Superior temporal gyrus (tissue), 1 donor: ENCODE data around the gene SWT1.
A peak's percentile ranks its signal among the peaks of the same experiment; 100 is the strongest.

ENCODE experiments used
- DNase-seq: peaks from one replicate; pipeline ENCODE4 v3.0.0-alpha.2; 2016; ENCODE audit errors: extremely low spot score

The SWT1 gene

DNA sequence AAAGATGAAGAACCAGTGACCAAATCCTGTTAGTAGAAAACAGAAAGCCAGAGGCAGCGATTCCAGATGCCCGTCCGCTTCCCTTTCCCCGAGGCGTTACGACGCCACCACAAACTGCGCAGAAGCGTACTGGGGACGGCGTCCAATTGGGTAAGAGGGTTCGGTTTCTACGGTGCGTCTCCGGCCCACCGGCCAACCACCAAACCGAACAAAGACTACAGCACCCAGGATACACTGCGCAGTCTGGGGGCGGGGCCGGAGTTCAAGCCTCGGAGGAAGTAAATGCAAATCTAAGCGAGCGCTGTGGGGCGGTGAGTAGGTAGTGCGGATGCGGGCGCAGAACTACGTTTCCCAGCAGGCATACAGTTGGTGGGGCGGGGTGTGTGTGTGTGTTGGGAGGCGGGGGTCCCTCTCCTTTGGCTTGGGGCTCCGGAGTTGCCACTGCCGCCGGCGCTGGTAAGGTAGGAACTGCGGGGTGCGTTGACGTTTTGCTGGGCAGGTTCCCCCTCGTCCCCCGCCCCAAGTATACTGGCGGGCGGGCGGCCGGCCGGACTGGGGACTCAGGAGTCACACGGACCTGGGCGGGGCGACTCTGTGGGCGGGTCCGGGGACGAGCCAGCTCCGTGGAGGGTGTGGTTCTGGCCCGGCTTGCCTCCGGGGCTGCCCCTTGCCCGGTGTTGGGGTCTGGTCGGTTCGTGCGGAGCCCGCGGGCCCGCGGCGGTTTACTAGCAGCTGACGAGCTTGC lies at the start of gene SWT1, which contains the start of gene TRMT1L:
Gene SWT1 (plus strand): TSS at position 314 of the 745 bp plus-strand sequence. CDS start 3,675 bp downstream, outside the sequence.
Gene TRMT1L (minus strand): TSS at position 100 of the 745 bp plus-strand sequence. CDS start 241 bp downstream, outside the sequence.
- DNase-seq: peak; percentile 99

- DNase-seq: no peak
These were observed 48.6 kb upstream of the SWT1 start for GRCh38 chr1:185108321-185108720.

DNA sequence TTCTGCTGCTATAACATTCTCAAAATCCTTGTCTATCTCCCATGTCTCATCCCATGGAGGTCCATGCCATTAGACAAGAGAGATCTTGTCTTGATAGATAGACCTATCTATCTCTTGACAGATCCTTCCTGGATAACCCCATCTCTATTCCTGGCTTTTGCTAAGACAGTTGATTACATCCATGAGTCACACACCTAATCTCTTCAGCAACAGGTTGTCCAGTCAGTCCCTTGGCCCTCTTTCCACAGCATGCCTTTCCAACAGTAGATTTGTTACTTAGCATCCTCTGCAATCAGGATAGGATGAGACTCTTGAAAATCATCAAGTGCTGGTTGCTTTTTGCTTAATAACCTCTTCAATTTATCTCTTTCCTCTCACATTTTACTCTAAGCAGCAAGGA lies 46.8 kb upstream of the SWT1 start:
- DNase-seq: no peak

DNA sequence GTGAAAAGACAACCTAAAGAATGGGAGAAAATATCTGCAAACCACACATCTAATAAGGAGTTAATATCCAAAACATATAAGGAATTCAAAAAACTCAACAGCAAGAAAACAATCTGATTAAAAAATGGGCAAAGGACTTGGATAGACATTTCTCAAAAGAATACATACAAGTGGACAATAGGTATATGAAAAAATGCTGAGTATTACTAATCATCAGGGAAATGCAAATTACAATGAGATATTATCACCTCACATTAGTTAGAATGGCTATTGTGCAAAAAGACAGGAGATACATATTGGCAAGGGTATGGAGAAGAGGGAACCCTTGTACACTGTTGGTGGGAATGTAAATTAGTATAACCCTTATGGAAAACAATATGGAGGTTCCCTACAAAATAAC lies 45.1 kb upstream of the SWT1 start:
- no peak for DNase-seq

GRCh38 chr1:185112356-185112755 lies 44.6 kb upstream of the SWT1 start:
- DNase-seq: no peak

- DNase-seq: no peak
These were observed 27.3 kb upstream of the SWT1 start for GRCh38 chr1:185129708-185130107.

GRCh38 chr1:185132534-185132933 lies 24.4 kb upstream of the SWT1 start:
- no peak for DNase-seq

DNA sequence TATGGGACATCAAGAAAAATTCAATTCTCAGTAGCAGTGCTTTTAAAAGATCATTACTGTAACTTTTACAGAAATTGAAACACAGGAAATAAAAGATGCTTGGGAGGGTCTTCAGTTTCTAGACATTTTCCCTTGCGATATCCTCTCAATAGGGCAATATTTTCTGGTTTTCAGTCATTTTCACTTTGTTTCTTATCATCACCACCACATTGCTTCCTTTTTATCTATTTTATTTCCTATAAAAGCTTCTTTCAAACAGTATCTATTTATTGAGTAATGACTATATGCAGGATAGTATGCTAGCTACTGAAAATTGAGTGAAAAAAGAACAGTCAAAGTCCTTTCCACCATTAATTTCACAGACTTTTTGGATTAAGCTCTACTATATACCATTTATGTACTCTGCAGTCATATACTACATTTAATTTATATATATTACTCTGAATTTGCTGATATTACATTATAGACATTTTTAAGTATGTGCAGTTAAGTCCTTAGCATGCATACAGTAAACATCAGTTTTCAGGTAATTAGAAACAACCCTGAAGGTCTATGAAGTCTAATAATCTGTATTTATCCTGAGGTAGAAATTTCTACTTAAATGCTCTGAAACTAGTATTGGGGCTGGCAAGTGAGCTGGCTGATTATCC lies 18.9 kb upstream of the SWT1 start:
- DNase-seq: no peak

DNA sequence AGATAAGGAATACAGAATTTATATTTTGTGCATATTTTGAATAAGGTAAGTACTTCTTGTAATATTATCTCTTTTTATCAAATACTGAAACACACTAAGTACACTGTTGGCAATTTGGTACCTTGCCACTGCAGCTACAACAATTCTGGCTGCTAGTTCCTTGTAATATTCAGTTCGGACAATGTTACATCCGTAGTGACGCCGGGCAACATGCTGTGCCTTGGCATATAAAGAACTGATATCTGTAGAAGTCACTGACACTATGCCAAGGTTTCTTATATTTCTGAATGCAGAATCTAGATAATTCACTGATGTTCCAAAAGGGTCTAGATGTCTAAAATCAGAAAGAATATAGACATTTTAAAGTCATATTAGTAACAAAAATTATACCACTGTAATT lies 17.7 kb upstream of the SWT1 start:
- DNase-seq: no peak

DNA sequence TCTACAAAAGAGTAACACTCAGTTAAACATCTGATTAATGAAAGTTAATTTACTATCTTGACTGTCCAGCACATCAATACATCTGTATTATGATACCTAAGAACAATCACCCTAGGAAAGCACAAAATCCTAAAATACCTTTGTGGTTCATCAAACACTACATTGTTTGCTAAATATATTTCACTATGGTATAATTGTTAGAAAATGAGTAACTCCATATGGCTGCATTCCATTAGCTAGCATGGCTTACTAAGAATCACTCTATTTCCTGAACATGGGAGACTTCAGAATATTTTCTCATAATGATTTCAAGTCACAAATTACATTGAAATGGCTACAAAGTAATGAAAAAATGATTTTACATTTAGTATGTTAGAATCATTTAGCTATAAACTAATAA lies 12.7 kb upstream of the SWT1 start:
- DNase-seq: peak; percentile 8

DNA sequence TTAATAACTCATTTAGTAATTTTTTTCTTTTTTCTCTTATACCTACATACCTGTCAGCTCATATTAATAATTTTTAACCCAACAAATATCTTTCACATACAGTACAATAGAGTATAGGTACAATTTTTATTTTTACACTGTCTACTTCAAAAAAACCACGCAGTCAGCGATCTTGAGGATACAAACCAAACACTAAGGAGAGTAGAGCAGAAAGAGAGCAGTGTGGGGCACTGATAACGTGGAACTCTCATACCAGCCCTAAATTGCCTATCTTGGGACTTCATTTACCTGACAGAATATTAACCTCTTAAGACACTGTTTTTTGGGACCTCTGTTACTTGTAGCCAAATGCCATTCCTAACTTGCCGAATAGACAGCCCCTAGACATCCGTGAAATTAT lies 5.8 kb upstream of the SWT1 start:
- no peak for DNase-seq

GRCh38 chr1:185152187-185152767 lies 4.7 kb upstream of the SWT1 start:
- DNase-seq: no peak

DNA sequence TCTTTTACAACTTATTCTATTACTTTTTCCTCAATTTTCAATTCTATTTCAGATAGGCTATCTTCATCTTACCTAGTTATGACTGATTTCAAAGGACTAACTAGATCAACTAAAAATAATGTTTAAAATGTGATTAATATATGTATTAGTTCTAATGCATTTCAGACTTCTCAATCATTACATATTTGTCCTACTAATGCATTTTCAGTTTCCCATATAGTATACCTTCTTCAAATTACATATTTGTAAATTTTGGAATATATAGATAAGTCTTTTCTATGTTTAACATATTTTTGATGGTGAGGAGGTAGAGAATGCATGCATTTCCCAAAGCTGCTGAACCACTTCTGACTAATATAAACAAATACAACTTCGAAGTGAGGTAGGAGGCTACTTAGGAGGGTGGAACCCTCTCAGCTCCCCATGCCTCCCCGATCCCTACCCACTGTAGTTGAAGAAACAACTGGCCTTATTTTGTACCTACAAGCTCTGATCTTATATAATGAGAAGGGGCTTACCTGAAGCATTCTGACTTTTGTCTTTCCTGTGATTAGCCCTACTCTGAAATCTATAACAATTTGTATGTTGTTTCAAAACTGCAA lies 2.0 kb upstream of the SWT1 start:
- no peak for DNase-seq

DNA sequence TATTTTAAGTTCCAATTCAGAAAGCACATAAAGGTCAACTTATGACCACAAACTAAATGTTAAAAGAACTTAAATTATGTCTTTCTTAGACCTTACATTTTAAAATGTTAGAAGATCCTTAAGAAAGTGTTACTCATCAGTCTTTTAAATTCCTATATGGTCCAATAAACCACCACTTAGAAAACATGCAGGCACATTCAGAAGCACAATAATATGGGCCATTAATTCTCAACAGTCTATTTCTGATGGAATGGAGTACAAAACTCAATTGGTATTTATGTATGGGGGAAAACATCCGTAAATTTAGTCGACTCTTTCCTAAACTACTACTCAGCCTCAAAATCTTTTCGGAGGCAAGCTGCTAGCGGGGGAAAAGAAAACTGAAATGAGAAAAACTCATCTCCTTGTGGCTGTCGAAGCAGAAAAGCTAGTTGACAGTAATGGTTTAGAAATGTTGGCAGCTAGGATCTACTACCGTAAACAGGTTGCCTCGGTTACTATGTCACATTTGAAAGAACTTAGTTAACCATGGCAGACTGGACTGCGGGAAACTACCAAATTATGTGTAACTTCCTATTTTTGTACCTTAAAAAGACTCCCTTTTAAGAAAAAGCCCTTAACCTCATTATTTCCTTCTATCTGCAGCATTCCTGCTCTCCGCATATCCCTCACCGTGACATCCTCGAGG lies 1.2 kb upstream of the SWT1 start:
- DNase-seq: peak; percentile 47

DNA sequence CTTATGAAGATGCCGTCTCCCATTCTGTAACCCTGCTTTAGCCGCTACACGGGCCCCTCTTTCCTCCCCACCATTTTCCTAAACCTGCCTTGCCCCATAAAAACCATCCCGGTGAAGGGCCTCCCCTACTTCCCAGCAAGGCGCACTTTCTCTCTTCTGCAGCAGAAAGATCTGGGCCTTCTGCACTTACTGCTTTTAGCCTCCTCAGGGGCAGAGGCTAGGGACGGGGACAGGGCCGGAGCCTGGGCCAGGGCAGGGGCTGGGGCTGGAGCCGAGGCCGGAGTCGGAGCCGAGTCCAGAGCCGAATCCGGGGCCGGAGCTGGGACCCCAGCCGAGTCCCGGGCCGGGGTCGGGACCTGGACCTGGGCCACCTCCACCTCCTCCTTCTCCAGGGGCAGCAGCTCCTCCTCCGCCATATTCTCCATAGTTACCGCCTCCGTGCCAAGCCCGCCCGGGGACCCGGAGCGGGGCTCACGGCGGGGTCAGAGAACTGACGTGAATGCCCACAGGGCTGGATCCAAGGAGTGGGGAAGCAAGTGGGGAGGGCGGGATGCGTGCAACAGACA lies 596 bp upstream of the SWT1 start:
- DNase-seq: peak; percentile 43

DNA sequence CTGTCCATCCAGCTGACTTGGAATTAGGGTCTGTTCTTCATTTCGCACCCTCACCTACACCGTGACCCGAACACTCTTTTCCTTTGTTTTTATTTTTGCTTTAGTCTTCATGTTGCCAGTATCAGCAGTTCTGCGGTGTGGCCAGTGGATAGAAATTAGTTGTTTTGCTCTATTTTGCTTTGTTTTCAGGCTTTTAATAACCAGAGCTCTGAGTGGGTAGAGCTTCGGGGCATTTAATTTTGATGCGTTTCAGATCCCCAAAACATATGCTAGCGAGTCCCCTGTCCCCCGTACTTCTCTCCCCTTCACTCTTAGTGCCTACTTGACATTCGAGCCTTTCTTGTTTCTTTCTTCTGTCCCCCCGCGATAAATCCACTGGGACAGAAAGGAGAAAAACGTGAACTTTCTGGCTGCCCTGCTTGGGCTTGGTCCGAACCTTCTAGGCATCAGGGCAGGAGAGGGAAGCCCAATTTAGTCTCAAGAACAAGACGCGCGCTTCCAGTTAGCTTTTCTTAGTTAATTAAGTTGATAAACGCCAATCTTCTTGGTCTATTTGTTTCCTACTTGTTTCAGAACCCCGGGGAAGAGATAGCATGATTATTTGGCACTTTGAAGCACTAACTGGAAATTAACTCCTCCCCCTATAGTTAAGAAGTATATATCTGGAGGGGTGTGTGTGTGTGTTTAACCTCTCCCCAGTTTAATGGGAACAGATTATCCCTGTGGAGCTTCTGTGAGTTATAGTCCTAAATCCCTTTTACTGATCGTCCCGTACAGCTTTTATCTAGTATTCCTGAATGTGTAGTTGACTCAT lies 839 bp downstream of the SWT1 start:
- DNase-seq: peak; percentile 45

GRCh38 chr1:185158800-185159199 lies 1.8 kb downstream of the SWT1 start:
- DNase-seq: no peak

DNA sequence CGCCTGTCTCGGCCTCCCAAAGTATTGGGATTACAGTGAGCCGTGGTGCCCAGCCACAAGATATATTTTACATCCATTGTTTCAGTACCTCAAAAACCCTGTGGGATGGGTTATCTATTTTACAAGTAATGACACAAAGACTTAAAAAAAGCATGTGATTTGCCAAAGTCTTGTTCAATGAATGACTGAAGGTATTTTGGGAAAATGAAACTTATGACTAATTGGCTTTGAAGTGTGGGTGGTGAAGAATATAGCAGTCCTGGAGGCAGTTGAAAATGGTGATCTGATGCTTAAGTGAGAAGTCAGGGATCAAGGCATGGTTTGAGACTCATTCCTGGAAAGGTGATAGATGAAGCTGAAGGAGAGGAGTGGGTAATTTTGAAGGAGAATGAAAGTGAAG lies 3.0 kb downstream of the SWT1 start:
- no peak for DNase-seq

DNA sequence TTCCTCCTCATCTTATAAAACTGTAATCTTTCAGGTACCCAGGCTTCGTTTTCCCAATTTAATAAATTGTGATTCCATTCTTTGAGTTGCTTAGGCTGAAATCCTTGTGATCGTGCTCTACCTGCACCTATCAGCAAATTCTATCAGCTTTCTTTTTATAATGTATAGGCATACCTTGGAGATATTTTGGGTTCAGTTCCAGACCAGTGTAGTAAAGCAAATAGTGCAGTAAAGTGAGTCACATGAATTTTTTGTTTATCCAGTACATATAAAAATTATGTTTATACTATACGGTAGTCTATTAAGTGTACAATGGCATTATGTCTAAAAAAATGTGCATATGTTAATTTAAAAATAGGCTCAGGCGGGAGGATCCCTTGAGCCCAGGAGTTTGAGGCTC lies 5.5 kb downstream of the SWT1 start:
- no peak for DNase-seq

DNA sequence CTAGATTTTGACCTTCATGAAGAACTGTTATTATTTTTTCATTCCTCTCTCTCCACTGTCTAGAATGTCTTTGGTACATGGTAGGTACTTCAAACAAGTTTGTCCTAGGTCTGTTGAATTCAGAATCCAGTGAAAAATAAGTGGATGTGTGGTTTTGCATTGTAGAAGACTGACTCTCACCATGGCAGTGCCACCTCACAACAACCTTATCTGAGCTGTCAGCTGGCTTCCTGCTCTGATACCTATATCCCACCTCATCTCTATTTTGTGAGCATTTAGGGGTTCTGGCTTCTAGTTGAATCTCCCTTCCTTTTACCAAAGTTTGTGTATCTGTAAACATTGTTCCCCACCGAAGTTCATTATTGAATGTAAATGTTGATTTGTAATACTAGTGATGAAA lies 9.1 kb downstream of the SWT1 start:
- DNase-seq: no peak
